ENCODE data around the gene DDX23. TPM values are rescaled to one million over a fixed set of nuclear protein-coding genes. Genes with fewer than 3 reads are reported as not detected.
"Not testable (repeated sequence)": the region's sequence is repeated elsewhere in the genome, so short reads cannot be mapped to it uniquely, and the experiment has no call there.

Gene DDX23
- total and polyA plus RNA-seq, 11 donors: 16.8 to 51.2 (median 35.8) TPM

GRCh38 chr12:48858043-48858442 lies 6.1 kb upstream of the DDX23 start:
- H3K36me3 ChIP-seq: peaks cover 0 to 3% (median 0%) of the 10 kb centered on the region in 9 donors
- H3K27me3 ChIP-seq: no peaks in the 10 kb centered on the region
- TF ChIP-seq, protein P1, sequence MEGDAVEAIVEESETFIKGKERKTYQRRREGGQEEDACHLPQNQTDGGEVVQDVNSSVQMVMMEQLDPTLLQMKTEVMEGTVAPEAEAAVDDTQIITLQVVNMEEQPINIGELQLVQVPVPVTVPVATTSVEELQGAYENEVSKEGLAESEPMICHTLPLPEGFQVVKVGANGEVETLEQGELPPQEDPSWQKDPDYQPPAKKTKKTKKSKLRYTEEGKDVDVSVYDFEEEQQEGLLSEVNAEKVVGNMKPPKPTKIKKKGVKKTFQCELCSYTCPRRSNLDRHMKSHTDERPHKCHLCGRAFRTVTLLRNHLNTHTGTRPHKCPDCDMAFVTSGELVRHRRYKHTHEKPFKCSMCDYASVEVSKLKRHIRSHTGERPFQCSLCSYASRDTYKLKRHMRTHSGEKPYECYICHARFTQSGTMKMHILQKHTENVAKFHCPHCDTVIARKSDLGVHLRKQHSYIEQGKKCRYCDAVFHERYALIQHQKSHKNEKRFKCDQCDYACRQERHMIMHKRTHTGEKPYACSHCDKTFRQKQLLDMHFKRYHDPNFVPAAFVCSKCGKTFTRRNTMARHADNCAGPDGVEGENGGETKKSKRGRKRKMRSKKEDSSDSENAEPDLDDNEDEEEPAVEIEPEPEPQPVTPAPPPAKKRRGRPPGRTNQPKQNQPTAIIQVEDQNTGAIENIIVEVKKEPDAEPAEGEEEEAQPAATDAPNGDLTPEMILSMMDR (IDR thresholded peaks at IDR 0.05): no peak
- no peak for TF ChIP-seq POLR2A (IDR thresholded peaks at IDR 0.05)
- DNase-seq (no peak), ATAC-seq (no peak)
- 81 to 85% (median 82%) methylated on average over 8 of the region's 8 CpGs for WGBS, 4 donors
- H3K9me3 ChIP-seq: no peaks in the 10 kb centered on the region
- no peak overlapping the region for H3K27ac ChIP-seq
- no peak overlapping the region for H3K4me3 ChIP-seq
- intact Hi-C loops (cut with DNase I): loop anchor here in 3 of 10 donors (10.0 kb wide), 2 partner anchors 77 to 127 kb away; no protein-coding TSS in a partner anchor
- H3K4me1 ChIP-seq: peaks cover 0 to 3% (median under 1%) of the 10 kb centered on the region in 12 donors

GRCh38 chr12:48857278-48857994 lies 5.5 kb upstream of the DDX23 start:
- Histone ChIP-seq H3K9me3 (no peaks in the 10 kb centered on the region), H3K36me3 (peaks cover 0 to 3% (median 0%) of the 10 kb centered on the region in 9 donors), H3K27ac (no peak overlapping the region), H3K4me1 (peaks cover 0 to 9% (median 6%) of the 10 kb centered on the region in 12 donors), H3K4me3 (no peak overlapping the region), H3K27me3 (no peaks in the 10 kb centered on the region)
- intact Hi-C loops (cut with DNase I): loop anchor here in 3 of 10 donors (10.0 kb wide), 2 partner anchors 77 to 127 kb away; no protein-coding TSS in a partner anchor
- 78 to 83% (median 81%) methylated on average over 13 of the region's 13 CpGs for WGBS, 4 donors
- TF ChIP-seq, protein P1 (IDR thresholded peaks at IDR 0.05): no peak
- no peak for TF ChIP-seq POLR2A (IDR thresholded peaks at IDR 0.05)
- ATAC-seq (no peak), DNase-seq (no peak)

DNA sequence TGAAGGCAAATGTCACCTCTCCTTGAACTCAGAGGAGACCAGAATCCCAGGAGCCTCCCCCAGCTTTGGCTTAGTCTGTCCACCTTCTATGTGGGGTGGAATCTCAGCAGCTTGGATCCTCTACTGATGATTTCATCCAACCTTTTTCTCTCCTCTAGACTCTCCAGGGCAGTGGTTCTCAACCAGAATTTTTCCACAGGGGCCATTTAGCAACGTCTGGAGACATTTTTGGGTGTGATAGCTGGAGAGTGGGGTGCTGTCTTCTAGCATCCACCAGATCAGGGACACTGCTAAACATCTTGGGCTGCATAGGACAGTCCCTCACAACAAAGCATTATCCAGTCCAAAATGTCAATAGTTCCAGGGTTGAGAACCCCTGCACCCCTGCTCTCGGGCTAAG lies 4.4 kb upstream of the DDX23 start:
- intact Hi-C loops (cut with DNase I): loop anchor here in 3 of 10 donors (10.0 kb wide), 2 partner anchors 78 to 128 kb away; no protein-coding TSS in a partner anchor
- no peaks in the 10 kb centered on the region for H3K27me3 ChIP-seq
- no peak for ATAC-seq
- 58 to 77% (median 64%) methylated on average over 2 of the region's 2 CpGs for WGBS, 4 donors
- H3K27ac ChIP-seq: no peak overlapping the region
- no peak for DNase-seq
- H3K4me1 ChIP-seq: peaks cover 0 to 10% (median 8%) of the 10 kb centered on the region in 12 donors
- H3K36me3 ChIP-seq: peaks cover 0 to 3% (median 0%) of the 10 kb centered on the region in 9 donors
- H3K4me3 ChIP-seq: no peak overlapping the region
- no peak for TF ChIP-seq POLR2A (IDR thresholded peaks at IDR 0.05)
- TF ChIP-seq, protein P1 (IDR thresholded peaks at IDR 0.05): no peak
- H3K9me3 ChIP-seq: no peaks in the 10 kb centered on the region

GRCh38 chr12:48854932-48855331 lies 3.0 kb upstream of the DDX23 start:
- not testable (repeated sequence) for H3K9me3 ChIP-seq, DNase-seq, ATAC-seq, H3K27ac ChIP-seq, H3K27me3 ChIP-seq, H3K4me3 ChIP-seq, H3K36me3 ChIP-seq
- intact Hi-C loops (cut with DNase I): loop anchor here in 6 of 10 donors (1.0 to 10.0 kb wide), 6 partner anchors 35 to 142 kb away; partner anchors contain the start of gene DDN (in 3 of the 6)
- peaks cover 0 to 25% (median 20%) of the 10 kb centered on the region in 12 donors for H3K4me1 ChIP-seq
- 84 to 89% (median 87%) methylated on average over 10 of the region's 10 CpGs for WGBS, 4 donors

Data from heart left ventricle (tissue), 16 donors.